Breast epithelium (tissue), 3 donors: ENCODE results near the gene RPL13.

Experiments
- CTCF ChIP-seq, 3 donors: fragments of 450-650 bp; IDR thresholded peaks; one replicate each; pipeline ENCODE4 v1.5.1; 2016 to 2017; ENCODE audit warnings: antibody characterized with exemption in 3 of 3, mild to moderate bottlenecking in 3 of 3, moderate library complexity in 3 of 3
- POLR2A ChIP-seq: fragments of 450-650 bp; IDR thresholded peaks from one replicate; pipeline ENCODE4 v1.6.1; 2016; ENCODE audit warnings: antibody characterized with exemption, mild to moderate bottlenecking, moderate library complexity

- TF ChIP-seq CTCF (IDR thresholded peaks at IDR 0.05) (no peak), POLR2A (no peak)
Observed at GRCh38 chr16:89572073-89572484, 11.6 kb downstream of the RPL13 start.
